HG03457 (cell line): Measurements from ENCODE around the gene CFAP45.

ENCODE experiments used
- ATAC-seq: cut with Tn5 transposase; IDR thresholded peaks from one replicate; pipeline ENCODE4 v1.9.1; 2021; ENCODE audit warnings: moderate number of reproducible peaks; ENCODE audit not compliant: unreplicated experiment

Gene CFAP45

GRCh38 chr1:159828581-159829272 is 71.2 kb downstream of the CFAP45 start:
- no peak for ATAC-seq

GRCh38 chr1:159828176-159828575 is 71.8 kb downstream of the CFAP45 start:
- ATAC-seq: no peak

- no peak for ATAC-seq
Observed at GRCh38 chr1:159827549-159827948, 72.4 kb downstream of the CFAP45 start.

GRCh38 chr1:159827102-159827490 is 72.9 kb downstream of the CFAP45 start:
- ATAC-seq: no peak

GRCh38 chr1:159826441-159827101 is 73.4 kb downstream of the CFAP45 start, which contains the start of gene SLAMF8:
Gene SLAMF8, plus strand, starts transcription at chr1:159826873. Its CDS starts 26 bp downstream, at chr1:159826899.
- peak; percentile 49 for ATAC-seq

GRCh38 chr1:159825564-159825963 is 74.4 kb downstream of the CFAP45 start:
- no peak for ATAC-seq

- no peak for ATAC-seq
Observed at GRCh38 chr1:159823406-159823805, 76.6 kb downstream of the CFAP45 start.
